NOMO-1 (cell line): ENCODE results near the gene TECPR2.

Experiments
- DNase-seq, 2 experiments: peaks; one replicate each; lab custom pipeline; 2025; ENCODE audit not compliant: unreplicated experiment in 2 of 2; lab: John Stamatoyannopoulos, UW

TECPR2 gene

GRCh38 chr14:102461490-102462338 lies 99.0 kb downstream of the TECPR2 start:
- DNase-seq: no peak

- no peak for DNase-seq
Observed at GRCh38 chr14:102462391-102462790, 99.7 kb downstream of the TECPR2 start.

GRCh38 chr14:102464006-102464405 lies 101.3 kb downstream of the TECPR2 start:
- no peak for DNase-seq

- no peak for DNase-seq
Observed at GRCh38 chr14:102464846-102465341, 102.2 kb downstream of the TECPR2 start.

GRCh38 chr14:102469261-102469660 lies 106.5 kb downstream of the TECPR2 start:
- no peak for DNase-seq

GRCh38 chr14:102471921-102472790 lies 109.4 kb downstream of the TECPR2 start:
- DNase-seq: no peak

GRCh38 chr14:102472791-102473150 lies 110.0 kb downstream of the TECPR2 start:
- DNase-seq: no peak

- DNase-seq: no peak
Observed at GRCh38 chr14:102473559-102473958, 110.8 kb downstream of the TECPR2 start.

- no peak for DNase-seq
Observed at GRCh38 chr14:102474934-102475333, 112.2 kb downstream of the TECPR2 start.

GRCh38 chr14:102479107-102479506 lies 116.4 kb downstream of the TECPR2 start:
- no peak for DNase-seq

GRCh38 chr14:102479777-102480176 lies 117.0 kb downstream of the TECPR2 start:
- no peak for DNase-seq

- no peak for DNase-seq
Observed at GRCh38 chr14:102481371-102481770, 118.6 kb downstream of the TECPR2 start.

- no peak for DNase-seq
Observed at GRCh38 chr14:102481791-102482238, 119.1 kb downstream of the TECPR2 start.

GRCh38 chr14:102484316-102484715 lies 121.6 kb downstream of the TECPR2 start:
- DNase-seq: no peak

- no peak for DNase-seq
Observed at GRCh38 chr14:102485693-102486512, 123.2 kb downstream of the TECPR2 start.

- no peak for DNase-seq
Observed at GRCh38 chr14:102486513-102487203, 123.9 kb downstream of the TECPR2 start.

GRCh38 chr14:102487204-102487577 lies 124.5 kb downstream of the TECPR2 start:
- DNase-seq: no peak

- no peak for DNase-seq
Observed at GRCh38 chr14:102490456-102490855, 127.7 kb downstream of the TECPR2 start.

GRCh38 chr14:102491366-102491765 lies 128.6 kb downstream of the TECPR2 start:
- DNase-seq: no peak
